ENCODE data around the gene SCAF1.

Gene SCAF1

GRCh38 chr19:49641688-49642491, at the start of gene SCAF1:
Gene SCAF1, plus strand, starts transcription at chr19:49642209. Its CDS starts 2,818 bp downstream, at chr19:49645027.
- DNase-seq (ENCODE audit: low read depth, low spot score): peak; percentile 100

- DNase-seq (ENCODE audit: low read depth, low spot score): peak; percentile 40
Observed at GRCh38 chr19:49592486-49593232, 49.4 kb upstream of the SCAF1 start.

GRCh38 chr19:49593233-49594113, 48.5 kb upstream of the SCAF1 start:
- DNase-seq (ENCODE audit: low read depth, low spot score): peak; percentile 96

- no peak for DNase-seq (ENCODE audit: low read depth, low spot score)
Observed at GRCh38 chr19:49594157-49594992, 47.6 kb upstream of the SCAF1 start.

GRCh38 chr19:49594993-49595818, 46.8 kb upstream of the SCAF1 start:
- DNase-seq (ENCODE audit: low read depth, low spot score): no peak

GRCh38 chr19:49595819-49596404, 46.1 kb upstream of the SCAF1 start:
- DNase-seq (ENCODE audit: low read depth, low spot score): no peak

- no peak for DNase-seq (ENCODE audit: low read depth, low spot score)
Observed at GRCh38 chr19:49596407-49596806, 45.6 kb upstream of the SCAF1 start.

- no peak for DNase-seq (ENCODE audit: low read depth, low spot score)
Observed at GRCh38 chr19:49596954-49597702, 44.9 kb upstream of the SCAF1 start.

- no peak for DNase-seq (ENCODE audit: low read depth, low spot score)
Observed at GRCh38 chr19:49597703-49597974, 44.4 kb upstream of the SCAF1 start.

- DNase-seq (ENCODE audit: low read depth, low spot score): no peak
Observed at GRCh38 chr19:49599378-49600295, 42.4 kb upstream of the SCAF1 start.

GRCh38 chr19:49601482-49602038, 40.4 kb upstream of the SCAF1 start:
- no peak for DNase-seq (ENCODE audit: low read depth, low spot score)

- DNase-seq (ENCODE audit: low read depth, low spot score): no peak
Observed at GRCh38 chr19:49602806-49603205, 39.2 kb upstream of the SCAF1 start.

GRCh38 chr19:49605605-49606004, 36.4 kb upstream of the SCAF1 start:
- DNase-seq (ENCODE audit: low read depth, low spot score): no peak

- DNase-seq (ENCODE audit: low read depth, low spot score): no peak
Observed at GRCh38 chr19:49609499-49610092, 32.4 kb upstream of the SCAF1 start.

- no peak for DNase-seq (ENCODE audit: low read depth, low spot score)
Observed at GRCh38 chr19:49613374-49613773, 28.6 kb upstream of the SCAF1 start.

GRCh38 chr19:49614096-49614833, 27.7 kb upstream of the SCAF1 start:
- DNase-seq (ENCODE audit: low read depth, low spot score): no peak

- DNase-seq (ENCODE audit: low read depth, low spot score): no peak
Observed at GRCh38 chr19:49615861-49616260, 26.1 kb upstream of the SCAF1 start.
